CD4-positive, alpha-beta T cell treated with Interleukin-6 at 100 ng/mL for 8 hours (primary cell): ENCODE data around the gene MAPK4.
"Not testable (repeated sequence)": the region's sequence is repeated elsewhere in the genome, so short reads cannot be mapped to it uniquely, and the experiment has no call there.

Source experiments
- DNase-seq: peaks from one replicate; pipeline ENCODE4 v3.0.0-alpha.2; 2020; ENCODE audit warnings: mixed read lengths, low spot score

The MAPK4 gene

GRCh38 chr18:50680966-50681365 lies 121.1 kb downstream of the MAPK4 start:
- no peak for DNase-seq

DNA sequence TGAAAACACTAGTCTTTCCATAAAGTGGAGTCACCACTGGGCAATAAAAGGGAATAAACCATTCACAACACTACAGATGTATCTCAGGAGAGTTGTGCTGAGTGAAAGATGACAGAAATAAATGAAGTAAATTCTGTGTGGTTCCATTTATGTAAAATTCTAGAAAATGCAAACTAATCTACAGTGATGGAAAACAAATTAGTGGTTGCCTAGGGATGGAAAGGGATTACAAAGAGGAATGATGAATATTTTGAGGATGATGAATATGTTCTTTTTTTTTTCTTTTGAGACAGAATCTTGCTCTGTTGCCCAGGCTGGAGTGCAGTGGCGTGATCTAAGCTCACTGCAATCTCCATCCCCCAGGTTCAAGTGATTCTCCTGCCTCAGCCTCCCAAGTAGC lies 123.0 kb downstream of the MAPK4 start:
- no peak for DNase-seq

GRCh38 chr18:50686409-50686808 lies 126.5 kb downstream of the MAPK4 start:
- no peak for DNase-seq

DNA sequence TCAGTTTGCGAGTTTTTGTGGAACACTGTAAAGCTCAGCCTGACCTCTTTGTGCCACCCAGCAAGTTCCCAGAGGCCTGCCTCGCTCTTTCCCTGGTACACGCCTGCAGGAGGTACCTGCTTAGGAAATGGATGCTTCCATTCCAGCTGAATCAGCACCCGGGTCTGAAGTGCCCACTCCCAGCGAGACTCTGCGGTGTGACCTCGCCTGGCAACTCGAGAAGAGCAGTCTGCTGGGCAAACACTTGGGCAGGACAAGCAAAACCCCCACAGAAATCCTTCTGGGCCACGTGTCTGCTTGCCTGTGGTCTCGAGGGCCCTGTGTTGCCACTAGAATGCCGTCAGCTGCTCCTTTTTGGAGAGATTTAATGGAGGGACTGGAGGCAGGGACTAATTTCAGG lies 127.6 kb downstream of the MAPK4 start:
- DNase-seq = no peak

- no peak for DNase-seq
Measured at GRCh38 chr18:50689578-50689977, 129.7 kb downstream of the MAPK4 start.

DNA sequence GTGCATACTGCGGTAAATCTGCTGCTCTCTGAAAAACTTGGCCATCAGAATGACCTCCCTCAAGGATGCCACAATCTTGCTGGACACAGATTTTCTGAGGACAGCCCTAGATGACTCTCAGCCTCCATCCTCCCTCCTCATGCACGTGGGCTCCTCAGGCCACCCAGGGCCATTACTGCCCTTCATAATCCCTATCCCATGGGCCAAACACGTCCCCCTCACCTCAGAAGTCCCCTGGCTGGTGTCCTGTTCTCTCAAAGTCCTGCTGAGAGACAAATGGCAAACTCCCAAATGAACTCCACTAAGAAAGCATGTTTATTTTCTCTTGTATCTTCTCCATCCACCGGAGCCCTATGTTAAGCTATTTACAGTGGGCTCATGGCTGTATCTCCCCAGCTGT lies 134.3 kb downstream of the MAPK4 start:
- DNase-seq = no peak

DNA sequence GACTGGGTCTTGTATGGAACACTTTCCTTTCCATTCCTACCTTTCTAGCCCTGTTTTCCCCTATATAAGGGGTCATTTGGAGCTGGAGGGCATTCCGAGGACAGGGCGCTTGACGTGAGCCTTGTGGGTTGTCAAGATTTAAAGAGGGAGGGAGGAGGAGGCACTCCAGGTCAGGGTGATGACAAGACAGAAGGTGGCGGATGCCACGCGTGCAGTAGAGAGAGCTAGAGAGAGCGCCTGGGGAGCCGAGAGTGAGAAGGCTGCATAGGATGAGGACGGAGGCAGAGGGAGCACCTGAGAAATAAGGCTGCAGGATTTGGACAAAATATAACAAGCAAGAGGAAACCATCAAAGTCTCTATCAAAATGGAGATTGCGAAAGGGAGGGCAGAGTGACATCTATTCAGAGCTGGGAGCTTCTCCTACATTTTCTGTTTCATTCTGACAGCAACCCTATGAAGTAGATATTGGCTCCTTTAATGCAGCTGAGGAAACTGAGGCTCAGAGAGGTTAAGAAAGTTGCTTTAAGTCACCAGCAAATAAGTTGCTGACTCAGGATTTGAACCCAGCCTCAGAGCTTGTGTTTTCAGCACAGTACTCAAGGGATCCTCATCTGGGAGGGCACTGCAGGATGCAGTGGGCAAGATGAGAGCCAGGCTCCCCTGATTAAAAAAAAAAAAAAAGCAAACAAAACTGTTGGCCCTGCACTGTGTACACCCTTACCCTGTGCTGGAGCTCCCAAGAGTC lies 135.7 kb downstream of the MAPK4 start:
- no peak for DNase-seq

DNA sequence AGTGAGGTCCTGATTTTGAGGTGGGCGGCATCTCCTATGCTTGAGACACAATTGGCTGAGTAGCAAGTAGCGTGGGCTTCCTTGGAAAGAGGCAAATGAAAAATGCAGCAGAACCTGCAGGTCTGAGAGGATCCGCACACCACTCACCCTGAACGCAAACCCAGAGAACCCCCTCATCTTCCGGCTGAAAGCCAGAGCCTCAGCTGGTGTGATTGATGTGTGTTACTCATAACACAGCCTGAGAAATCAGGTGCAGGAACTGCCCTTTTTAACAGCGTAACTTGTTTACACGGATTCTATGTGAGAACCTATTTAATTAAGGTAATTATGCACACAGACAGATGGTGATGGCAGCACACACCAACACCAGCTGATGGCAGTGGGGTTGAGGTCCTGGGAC lies 136.5 kb downstream of the MAPK4 start:
- DNase-seq = no peak

DNA sequence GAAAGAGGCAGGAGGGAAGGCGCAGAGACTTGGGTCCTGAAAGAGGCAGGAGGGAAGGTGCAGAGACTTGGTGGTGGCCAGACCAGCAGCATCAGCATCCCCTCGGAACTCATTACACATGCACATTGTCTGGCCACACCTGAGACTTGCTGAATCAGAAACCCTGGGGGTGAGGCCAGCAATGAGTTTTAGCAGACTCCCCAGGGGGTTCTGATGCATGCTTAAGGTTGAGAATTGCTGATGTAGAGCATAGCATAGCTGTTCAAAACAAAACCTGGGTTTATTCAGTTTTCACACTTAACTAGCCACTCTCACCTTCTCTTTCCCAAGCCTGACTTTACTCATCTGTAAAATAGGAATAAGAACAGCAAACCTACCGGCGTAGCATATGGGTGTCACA lies 137.0 kb downstream of the MAPK4 start:
- DNase-seq = no peak

- no peak for DNase-seq
Measured at GRCh38 chr18:50697509-50697908, 137.6 kb downstream of the MAPK4 start.

GRCh38 chr18:50700245-50701165 lies 140.6 kb downstream of the MAPK4 start:
- no peak for DNase-seq

GRCh38 chr18:50704357-50704940 lies 144.6 kb downstream of the MAPK4 start:
- DNase-seq = no peak

GRCh38 chr18:50706199-50706598 lies 146.3 kb downstream of the MAPK4 start:
- DNase-seq = no peak

DNA sequence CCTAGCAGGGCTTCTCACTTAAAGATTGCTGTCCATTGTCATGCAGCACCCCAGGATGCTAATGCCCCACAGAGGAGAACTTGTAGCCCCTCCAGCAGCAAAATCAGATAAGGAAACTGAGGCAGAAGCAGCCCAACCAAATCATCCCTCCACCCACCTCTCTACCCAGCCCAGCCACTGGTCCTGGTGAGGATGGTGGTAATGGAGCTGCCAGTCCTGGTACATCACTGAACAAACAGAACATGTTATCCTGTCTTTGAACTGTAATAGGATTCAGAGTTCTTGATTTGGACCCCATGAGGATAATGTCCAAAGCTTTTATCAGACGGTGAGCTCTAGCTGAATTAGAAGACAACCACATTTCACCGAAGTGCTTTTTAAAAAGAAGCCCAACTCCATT lies 146.8 kb downstream of the MAPK4 start:
- DNase-seq = no peak

GRCh38 chr18:50707297-50707696 lies 147.4 kb downstream of the MAPK4 start:
- DNase-seq = not testable (repeated sequence)

- DNase-seq = no peak
Measured at GRCh38 chr18:50707855-50708469, 148.1 kb downstream of the MAPK4 start.

DNA sequence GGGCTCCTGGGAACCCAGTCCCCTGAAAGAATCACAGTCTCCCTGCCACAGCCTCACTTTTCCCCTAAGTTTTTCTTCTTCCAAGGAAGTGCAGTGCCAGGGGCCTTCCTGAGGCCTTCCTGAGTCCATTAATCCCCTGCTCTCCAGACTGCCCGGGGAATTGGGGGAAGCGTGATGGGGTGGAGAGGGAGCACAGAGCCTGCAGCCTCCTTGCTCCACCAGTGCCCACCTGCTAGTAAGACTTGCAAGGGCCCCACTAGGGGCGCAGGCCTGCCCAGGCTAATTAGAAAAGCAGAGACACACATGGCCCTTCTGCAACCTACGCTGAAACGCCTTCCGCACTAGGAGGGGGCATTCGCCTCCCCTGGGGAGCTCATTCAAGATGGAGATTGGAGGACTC lies 149.3 kb downstream of the MAPK4 start:
- no peak for DNase-seq

DNA sequence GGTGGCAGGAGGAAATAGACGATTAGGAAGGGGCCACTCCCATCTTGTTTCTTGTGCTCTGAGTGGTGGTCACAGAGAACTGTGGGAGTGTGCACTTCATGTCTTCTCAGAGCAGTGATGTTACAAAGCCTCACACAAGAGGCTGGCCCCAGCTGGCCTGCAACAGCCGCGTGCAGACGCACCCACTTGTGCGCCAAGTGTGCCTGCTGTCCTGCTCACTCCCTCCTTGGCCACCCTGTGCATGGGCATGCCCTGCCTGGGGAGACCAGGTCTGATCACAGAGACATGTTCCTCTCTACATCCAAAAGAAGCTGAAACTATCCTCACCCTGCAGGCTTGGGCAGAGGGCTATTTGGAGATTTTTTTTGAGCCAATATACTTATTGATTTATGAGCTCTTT lies 151.5 kb downstream of the MAPK4 start:
- DNase-seq = no peak

GRCh38 chr18:50715919-50716318 lies 156.0 kb downstream of the MAPK4 start:
- DNase-seq = no peak

DNA sequence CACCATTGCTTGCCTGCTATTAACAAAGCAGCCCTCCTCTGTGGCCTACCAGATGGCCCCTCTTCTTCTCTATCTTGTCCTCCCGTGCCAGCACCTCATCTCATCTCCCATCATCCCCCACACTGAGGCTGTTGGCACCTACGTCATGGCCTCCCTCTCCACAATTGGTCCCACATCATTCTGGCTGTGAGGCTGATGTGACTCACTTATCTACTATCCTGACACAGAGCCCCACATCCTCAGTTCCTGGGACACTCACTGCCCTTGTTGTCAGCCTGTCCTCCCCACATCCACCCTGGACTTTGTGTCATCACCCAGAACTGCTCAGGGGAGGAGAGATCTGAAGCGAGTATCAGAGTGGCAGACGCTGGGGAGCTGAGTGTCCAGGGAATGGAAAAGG lies 157.0 kb downstream of the MAPK4 start:
- no peak for DNase-seq

DNA sequence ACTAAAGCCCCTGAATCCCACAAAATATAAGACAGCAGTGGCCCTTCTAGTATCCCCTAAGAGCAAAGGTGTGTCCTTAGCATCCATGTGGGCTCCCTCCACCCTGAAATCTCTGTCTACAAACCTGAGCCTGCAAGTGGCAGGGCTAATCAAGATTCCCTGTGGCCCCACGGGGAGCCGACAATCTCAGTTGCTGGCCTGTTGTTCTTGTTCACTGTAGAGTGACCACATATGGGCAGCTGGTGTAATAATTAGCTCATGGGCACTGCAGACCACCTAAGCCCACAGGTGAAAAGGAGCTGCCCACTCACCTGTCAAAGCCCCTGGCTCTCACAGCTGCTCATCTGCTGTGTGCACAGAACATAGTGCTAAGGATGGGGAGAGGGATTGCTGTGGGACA lies 157.7 kb downstream of the MAPK4 start:
- no peak for DNase-seq

- no peak for DNase-seq
Measured at GRCh38 chr18:50719471-50720324, 159.8 kb downstream of the MAPK4 start.
